K562 (cell line): ENCODE results near the gene DAP.

ENCODE experiments used
- SAFB ChIP-seq: fragments of 200-400 bp; formaldehyde crosslinking; IDR thresholded peaks from 2 replicates; pipeline ENCODE4 v1.6.1; 2017; ENCODE audit warnings: low read depth, low read length, borderline replicate concordance
- SMARCA5 ChIP-seq: fragments of 450-650 bp; IDR thresholded peaks from 2 replicates; pipeline ENCODE4 v1.6.1; 2016
- ZNF354B ChIP-seq: fragments of 250-450 bp; sonication (Bioruptor Pico); IDR thresholded peaks from 2 replicates; pipeline ENCODE4 v1.4.0; 2020
- TF ChIP-seq, protein P1 (sequence below): fragments of 450-650 bp; IDR thresholded peaks from 2 replicates; pipeline ENCODE4 v1.7.1; 2018; ENCODE audit warnings: mild to moderate bottlenecking, low read depth; ENCODE audit not compliant: partially characterized antibody

DNA sequence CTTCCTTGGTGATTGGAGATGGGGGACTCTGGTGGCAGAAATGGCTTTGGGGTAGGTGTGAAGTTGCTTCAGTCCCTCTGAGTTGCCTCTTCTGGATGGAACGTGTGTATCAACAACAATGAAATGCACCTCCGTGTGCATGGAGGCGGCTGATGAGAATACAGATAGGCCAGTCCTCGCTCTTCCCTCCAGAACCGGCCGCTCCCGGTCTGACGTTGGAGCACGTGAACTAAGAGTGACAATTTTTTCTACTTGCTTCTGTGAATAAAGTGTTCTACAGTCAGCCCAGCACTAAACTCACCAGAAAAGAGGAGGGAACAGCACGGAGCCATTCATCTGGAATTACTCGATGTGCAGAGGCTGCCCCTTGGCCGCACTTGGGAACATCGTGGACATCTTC is 106.5 kb downstream of the DAP start:
- no peak for TF ChIP-seq ZNF354B (CRISPR knock-in tag)
- TF ChIP-seq SMARCA5 = no peak
- TF ChIP-seq, protein P1, sequence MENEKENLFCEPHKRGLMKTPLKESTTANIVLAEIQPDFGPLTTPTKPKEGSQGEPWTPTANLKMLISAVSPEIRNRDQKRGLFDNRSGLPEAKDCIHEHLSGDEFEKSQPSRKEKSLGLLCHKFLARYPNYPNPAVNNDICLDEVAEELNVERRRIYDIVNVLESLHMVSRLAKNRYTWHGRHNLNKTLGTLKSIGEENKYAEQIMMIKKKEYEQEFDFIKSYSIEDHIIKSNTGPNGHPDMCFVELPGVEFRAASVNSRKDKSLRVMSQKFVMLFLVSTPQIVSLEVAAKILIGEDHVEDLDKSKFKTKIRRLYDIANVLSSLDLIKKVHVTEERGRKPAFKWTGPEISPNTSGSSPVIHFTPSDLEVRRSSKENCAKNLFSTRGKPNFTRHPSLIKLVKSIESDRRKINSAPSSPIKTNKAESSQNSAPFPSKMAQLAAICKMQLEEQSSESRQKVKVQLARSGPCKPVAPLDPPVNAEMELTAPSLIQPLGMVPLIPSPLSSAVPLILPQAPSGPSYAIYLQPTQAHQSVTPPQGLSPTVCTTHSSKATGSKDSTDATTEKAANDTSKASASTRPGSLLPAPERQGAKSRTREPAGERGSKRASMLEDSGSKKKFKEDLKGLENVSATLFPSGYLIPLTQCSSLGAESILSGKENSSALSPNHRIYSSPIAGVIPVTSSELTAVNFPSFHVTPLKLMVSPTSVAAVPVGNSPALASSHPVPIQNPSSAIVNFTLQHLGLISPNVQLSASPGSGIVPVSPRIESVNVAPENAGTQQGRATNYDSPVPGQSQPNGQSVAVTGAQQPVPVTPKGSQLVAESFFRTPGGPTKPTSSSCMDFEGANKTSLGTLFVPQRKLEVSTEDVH = no peak
- no peak for TF ChIP-seq SAFB
